Breast epithelium (tissue), 4 donors: ENCODE measurements around the gene TP53BP2. TPM values are rescaled to one million over a fixed set of nuclear protein-coding genes. Genes with fewer than 3 reads are reported as not detected.

Source experiments
- DNase-seq, 2 donors: peaks; one replicate each; pipeline ENCODE4 v3.0.0-alpha.2; 2019; ENCODE audit warnings: low spot score in 2 of 2
- H3K27ac ChIP-seq, 2 donors: fragments of 200-600 bp; sonication (generic) in 1 of 2; one replicate each; pipeline ENCODE4 v1.5.1; 2016 to 2019; ENCODE audit warnings: mild to moderate bottlenecking in 1 of 2
- H3K27me3 ChIP-seq, 2 donors: fragments of 200-600 bp; sonication (generic) in 1 of 2; one replicate each; pipeline versions ENCODE4 v1.5.1 to v1.6.0; 2017 to 2019; ENCODE audit warnings: control low read depth in 1 of 2, mild to moderate bottlenecking in 1 of 2
- H3K36me3 ChIP-seq: fragments of 200-600 bp; one replicate; pipeline ENCODE4 v1.5.1; 2019
- H3K4me1 ChIP-seq, 2 donors: fragments of 200-600 bp; sonication (generic); one replicate each; pipeline ENCODE4 v1.5.1; 2016 to 2019; ENCODE audit warnings: control low read depth in 1 of 2
- H3K4me3 ChIP-seq, 3 donors: fragments of 200-600 bp; sonication (generic); 1 replicate in 2 of 3; 2 replicates in 1 of 3; pipeline ENCODE4 v1.5.1; 2016 to 2019; ENCODE audit warnings: mild to moderate bottlenecking in 3 of 3, moderate library complexity in 2 of 3
- H3K9me3 ChIP-seq, 2 donors: fragments of 200-600 bp; sonication (generic) in 1 of 2; one replicate each; pipeline ENCODE4 v1.5.1; 2016 to 2019; ENCODE audit warnings: control low read depth in 1 of 2
- POLR2A ChIP-seq: fragments of 450-650 bp; IDR thresholded peaks from one replicate; pipeline ENCODE4 v1.6.1; 2016; ENCODE audit warnings: antibody characterized with exemption, mild to moderate bottlenecking, moderate library complexity
- POLR2AphosphoS5 ChIP-seq, 3 donors: sonication (generic); formaldehyde crosslinking; IDR thresholded peaks; one replicate each; pipeline ENCODE4 v1.6.1; 2017; ENCODE audit warnings: antibody characterized with exemption in 3 of 3
- intact Hi-C: fragments of 100-400 bp; cut with DNase I; formaldehyde crosslinking; loops from one replicate; pipeline ENCODE4 v1.15.1; 2023; ENCODE audit warnings: low total_unique reads
- total RNA-seq, 3 donors: library from RNA; depleted of rRNA; stranded (reverse); fragments of >200 nt; gene quantifications; one replicate each; pipeline ENCODE4 v1.1.0, GENCODE V29; 2016
- TF ChIP-seq, protein P1 (sequence below), 3 donors: fragments of 450-650 bp; IDR thresholded peaks; one replicate each; pipeline ENCODE4 v1.5.1; 2016 to 2017; ENCODE audit warnings: antibody characterized with exemption in 3 of 3, mild to moderate bottlenecking in 3 of 3, moderate library complexity in 3 of 3

Gene TP53BP2
- total RNA-seq, 3 donors from 2014 or later = 31.4 to 46.8 (median 38.0) TPM

GRCh38 chr1:223751696-223752095 lies 94.1 kb downstream of the TP53BP2 start:
- no peaks in the 10 kb centered on the region for H3K4me1 ChIP-seq
- no peak for DNase-seq
- H3K36me3 ChIP-seq = peaks cover 6% of the 10 kb centered on the region
- H3K9me3 ChIP-seq = no peaks in the 10 kb centered on the region
- H3K27ac ChIP-seq = no peak overlapping the region
- H3K27me3 ChIP-seq = no peaks in the 10 kb centered on the region
- no peak overlapping the region for H3K4me3 ChIP-seq
- TF ChIP-seq POLR2AphosphoS5 (IDR thresholded peaks at IDR 0.05) (no peak), POLR2A (no peak)
- TF ChIP-seq, protein P1, sequence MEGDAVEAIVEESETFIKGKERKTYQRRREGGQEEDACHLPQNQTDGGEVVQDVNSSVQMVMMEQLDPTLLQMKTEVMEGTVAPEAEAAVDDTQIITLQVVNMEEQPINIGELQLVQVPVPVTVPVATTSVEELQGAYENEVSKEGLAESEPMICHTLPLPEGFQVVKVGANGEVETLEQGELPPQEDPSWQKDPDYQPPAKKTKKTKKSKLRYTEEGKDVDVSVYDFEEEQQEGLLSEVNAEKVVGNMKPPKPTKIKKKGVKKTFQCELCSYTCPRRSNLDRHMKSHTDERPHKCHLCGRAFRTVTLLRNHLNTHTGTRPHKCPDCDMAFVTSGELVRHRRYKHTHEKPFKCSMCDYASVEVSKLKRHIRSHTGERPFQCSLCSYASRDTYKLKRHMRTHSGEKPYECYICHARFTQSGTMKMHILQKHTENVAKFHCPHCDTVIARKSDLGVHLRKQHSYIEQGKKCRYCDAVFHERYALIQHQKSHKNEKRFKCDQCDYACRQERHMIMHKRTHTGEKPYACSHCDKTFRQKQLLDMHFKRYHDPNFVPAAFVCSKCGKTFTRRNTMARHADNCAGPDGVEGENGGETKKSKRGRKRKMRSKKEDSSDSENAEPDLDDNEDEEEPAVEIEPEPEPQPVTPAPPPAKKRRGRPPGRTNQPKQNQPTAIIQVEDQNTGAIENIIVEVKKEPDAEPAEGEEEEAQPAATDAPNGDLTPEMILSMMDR (IDR thresholded peaks at IDR 0.05) = no peak
- intact Hi-C loops = no loop called here

- no peaks in the 10 kb centered on the region for H3K4me1 ChIP-seq
- intact Hi-C loops = no loop called here
Observed at GRCh38 chr1:223750730-223751570, 94.8 kb downstream of the TP53BP2 start.

DNA sequence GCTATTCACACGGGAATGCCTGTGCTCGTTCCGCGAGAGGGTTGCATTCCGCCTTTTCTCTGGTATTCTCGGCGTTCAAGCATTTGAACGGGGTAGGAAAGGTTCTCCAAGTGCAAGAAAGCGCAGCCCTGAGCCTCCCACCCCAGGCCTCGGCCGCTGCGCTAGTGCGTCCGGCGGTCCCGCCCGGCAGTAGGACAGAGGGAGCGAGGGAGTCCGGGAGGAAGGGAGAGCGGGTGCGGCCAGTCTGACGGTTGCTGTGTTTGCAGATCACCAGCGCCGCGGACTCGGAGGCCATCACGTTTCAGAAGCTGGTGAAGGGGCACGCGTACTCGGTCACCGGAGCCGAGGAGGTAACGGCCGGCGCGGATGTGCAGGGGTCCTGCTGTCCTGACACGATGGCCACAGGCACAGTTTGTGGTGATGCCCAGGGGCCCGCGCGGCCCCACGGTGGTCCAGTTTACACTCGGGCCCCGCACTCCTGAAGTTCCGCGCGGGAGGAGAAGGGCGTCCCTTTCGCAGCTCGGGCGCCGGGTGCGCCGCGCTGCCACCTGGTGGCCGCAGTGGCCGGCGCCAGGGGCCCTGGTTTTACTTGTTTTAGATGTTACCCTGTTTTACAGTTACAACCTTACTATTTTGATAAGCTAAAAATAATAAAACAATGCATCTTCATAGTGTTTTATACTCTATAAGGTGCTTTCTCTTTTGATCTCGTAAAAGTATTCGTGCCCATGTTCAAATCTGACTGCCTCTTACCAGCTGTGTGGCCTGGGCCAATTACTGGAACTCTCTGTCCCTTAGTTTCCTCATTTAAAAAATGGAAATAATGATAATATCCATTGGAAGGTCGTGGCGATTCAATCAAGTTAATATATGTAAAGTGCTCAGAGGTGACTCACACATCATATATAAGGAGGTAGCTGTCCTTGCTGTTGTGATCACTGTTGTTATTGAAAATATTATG lies 96.7 kb downstream of the TP53BP2 start:
- peaks cover 6% of the 10 kb centered on the region for H3K36me3 ChIP-seq
- no peaks in the 10 kb centered on the region for H3K27me3 ChIP-seq
- DNase-seq = peak; percentile 46 to 63
- intact Hi-C loops = loop anchor here (5.0 kb wide), 1 partner anchor 47 kb away; no protein-coding TSS in a partner anchor
- H3K27ac ChIP-seq = peak overlapping the region; percentile 68 to 69
- peak overlapping the region; percentile 37 to 60 (median 42) for H3K4me3 ChIP-seq
- H3K9me3 ChIP-seq = no peaks in the 10 kb centered on the region
- no peaks in the 10 kb centered on the region for H3K4me1 ChIP-seq
- TF ChIP-seq, protein P1 (IDR thresholded peaks at IDR 0.05) = peak; percentile 79 to 90 (median 89)
- TF ChIP-seq POLR2AphosphoS5 (IDR thresholded peaks at IDR 0.05) (peak in 1 of 3 donors; percentile 29), POLR2A (no peak)

More at GRCh38 chr1:223750730-223751570, 94.8 kb downstream of the TP53BP2 start:
- Histone ChIP-seq H3K27me3 (no peaks in the 10 kb centered on the region), H3K9me3 (no peaks in the 10 kb centered on the region), H3K4me3 (no peak overlapping the region), H3K27ac (no peak overlapping the region), H3K36me3 (peaks cover 6% of the 10 kb centered on the region)
- TF ChIP-seq POLR2A (no peak), POLR2AphosphoS5 (IDR thresholded peaks at IDR 0.05) (no peak)
- TF ChIP-seq, protein P1 (IDR thresholded peaks at IDR 0.05) = no peak
- no peak for DNase-seq

GRCh38 chr1:223748405-223748772 lies 97.4 kb downstream of the TP53BP2 start:
- no peaks in the 10 kb centered on the region for H3K4me1 ChIP-seq
- TF ChIP-seq, protein P1 (IDR thresholded peaks at IDR 0.05) = no peak
- no peak for TF ChIP-seq POLR2A
- no peak for TF ChIP-seq POLR2AphosphoS5 (IDR thresholded peaks at IDR 0.05)
- intact Hi-C loops = loop anchor here (5.0 kb wide), 1 partner anchor 46 kb away; no protein-coding TSS in a partner anchor
- no peaks in the 10 kb centered on the region for H3K27me3 ChIP-seq
- H3K4me3 ChIP-seq = peak overlapping the region; percentile 37 to 60 (median 42)
- peaks cover 6% of the 10 kb centered on the region for H3K36me3 ChIP-seq
- no peaks in the 10 kb centered on the region for H3K9me3 ChIP-seq
- H3K27ac ChIP-seq = peak overlapping the region; percentile 68 to 69
- DNase-seq = no peak
